Thoracic aorta (tissue), 2 donors: ENCODE results near the gene CDK6. TPM values are rescaled to one million over a fixed set of nuclear protein-coding genes. Genes with fewer than 3 reads are reported as not detected.

Experiments used
- ATAC-seq: fragments of 150-250 bp; one replicate; pipeline ENCODE4 v1.8.0; 2017; ENCODE audit warnings: low read depth; ENCODE audit not compliant: insufficient number of reproducible peaks, low FRiP score
- DNase-seq: peaks from one replicate; pipeline ENCODE4 v3.0.0-alpha.2; 2020; ENCODE audit warnings: low spot score
- H3K27ac ChIP-seq, 2 donors: fragments of 200-600 bp; sonication (generic); 1 replicate in 1 of 2; 2 replicates in 1 of 2; pipeline ENCODE4 v1.5.1; 2016; ENCODE audit warnings: mild to moderate bottlenecking in 2 of 2, moderate library complexity in 2 of 2
- H3K27me3 ChIP-seq: fragments of 200-600 bp; sonication (generic); replicated peaks from 2 replicates; pipeline ENCODE4 v1.6.0; 2016; ENCODE audit warnings: mild to moderate bottlenecking; ENCODE audit not compliant: insufficient read depth
- H3K36me3 ChIP-seq: fragments of 200-600 bp; sonication (generic); one replicate; pipeline ENCODE4 v1.5.1; 2016
- H3K4me1 ChIP-seq, 2 donors: fragments of 200-600 bp; sonication (generic); 1 replicate in 1 of 2; 2 replicates in 1 of 2; pipeline versions ENCODE4 v1.5.1 to v1.6.0; 2016; ENCODE audit warnings: low read depth in 2 of 2, mild to moderate bottlenecking in 1 of 2; ENCODE audit not compliant: control insufficient read depth in 1 of 2
- H3K4me3 ChIP-seq: fragments of 200-600 bp; sonication (generic); 2 replicates; pipeline ENCODE4 v1.5.1; 2016; ENCODE audit warnings: mild to moderate bottlenecking
- H3K9me3 ChIP-seq: fragments of 200-600 bp; sonication (generic); 2 replicates; pipeline ENCODE4 v1.5.1; 2016
- total RNA-seq, 2 donors: library from RNA; depleted of rRNA; stranded (reverse); fragments of >200 nt; gene quantifications; one replicate each; pipeline versions ENCODE4 v1.1.0 to v1.2.3, GENCODE V29; 2016
- TF ChIP-seq, protein P1 (sequence below): fragments of 200-600 bp; sonication (generic); IDR thresholded peaks from one replicate; pipeline ENCODE4 v1.5.1; 2019; ENCODE audit warnings: antibody characterized with exemption

Gene CDK6
- total RNA-seq, 2 donors from 2014 or later: 25.5 to 31.8 TPM

DNA sequence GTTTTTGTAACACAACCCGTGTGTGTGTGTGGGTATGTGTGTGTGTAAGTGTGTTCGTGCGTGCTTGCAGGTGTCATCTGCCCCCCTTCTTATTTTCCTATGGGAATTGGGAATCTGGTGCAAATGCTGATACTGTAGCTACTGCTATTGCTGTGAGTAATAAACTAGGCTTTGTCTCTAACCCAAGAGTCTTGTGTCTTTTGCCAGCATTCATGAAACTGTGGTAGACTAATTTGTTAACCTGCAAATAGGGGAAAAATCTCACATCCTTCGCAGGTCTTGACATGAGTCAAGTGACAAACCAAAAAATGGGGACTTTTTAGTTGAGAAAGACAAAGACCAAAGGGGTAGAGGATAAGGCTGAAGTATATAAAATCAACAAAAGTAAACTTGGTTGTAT, 188.3 kb downstream of the CDK6 start:
- no peaks in the 10 kb centered on the region for H3K36me3 ChIP-seq
- H3K27ac ChIP-seq: no peak overlapping the region
- no peak overlapping the region for H3K4me3 ChIP-seq
- DNase-seq (no peak), ATAC-seq (no peak)
- H3K4me1 ChIP-seq: peaks cover 8 to 11% of the 10 kb centered on the region in 2 donors
- H3K27me3 ChIP-seq: no peaks in the 10 kb centered on the region
- TF ChIP-seq, protein P1, sequence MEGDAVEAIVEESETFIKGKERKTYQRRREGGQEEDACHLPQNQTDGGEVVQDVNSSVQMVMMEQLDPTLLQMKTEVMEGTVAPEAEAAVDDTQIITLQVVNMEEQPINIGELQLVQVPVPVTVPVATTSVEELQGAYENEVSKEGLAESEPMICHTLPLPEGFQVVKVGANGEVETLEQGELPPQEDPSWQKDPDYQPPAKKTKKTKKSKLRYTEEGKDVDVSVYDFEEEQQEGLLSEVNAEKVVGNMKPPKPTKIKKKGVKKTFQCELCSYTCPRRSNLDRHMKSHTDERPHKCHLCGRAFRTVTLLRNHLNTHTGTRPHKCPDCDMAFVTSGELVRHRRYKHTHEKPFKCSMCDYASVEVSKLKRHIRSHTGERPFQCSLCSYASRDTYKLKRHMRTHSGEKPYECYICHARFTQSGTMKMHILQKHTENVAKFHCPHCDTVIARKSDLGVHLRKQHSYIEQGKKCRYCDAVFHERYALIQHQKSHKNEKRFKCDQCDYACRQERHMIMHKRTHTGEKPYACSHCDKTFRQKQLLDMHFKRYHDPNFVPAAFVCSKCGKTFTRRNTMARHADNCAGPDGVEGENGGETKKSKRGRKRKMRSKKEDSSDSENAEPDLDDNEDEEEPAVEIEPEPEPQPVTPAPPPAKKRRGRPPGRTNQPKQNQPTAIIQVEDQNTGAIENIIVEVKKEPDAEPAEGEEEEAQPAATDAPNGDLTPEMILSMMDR: no peak
- H3K9me3 ChIP-seq: no peaks in the 10 kb centered on the region

DNA sequence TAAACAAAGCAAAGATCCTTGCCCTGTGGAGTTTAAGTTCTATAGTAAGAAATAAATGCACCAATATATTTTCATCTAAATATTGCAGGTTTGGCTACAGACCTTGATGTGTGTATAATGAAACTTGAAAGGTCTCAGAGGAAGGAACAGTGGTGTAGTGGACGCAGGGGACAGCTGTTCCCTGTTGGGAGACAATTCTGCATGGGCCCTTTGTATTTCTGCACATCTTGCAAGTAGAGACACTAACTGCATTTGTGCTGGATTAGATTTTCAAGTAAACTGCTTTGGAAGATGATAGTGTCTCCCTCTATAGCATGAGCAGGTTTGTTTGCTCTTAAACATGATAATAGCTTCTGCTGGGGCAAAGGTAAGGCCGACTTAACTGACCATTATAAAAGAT, 188.7 kb downstream of the CDK6 start:
- H3K27ac ChIP-seq: no peak overlapping the region
- H3K36me3 ChIP-seq: no peaks in the 10 kb centered on the region
- DNase-seq (no peak), ATAC-seq (no peak)
- no peak overlapping the region for H3K4me3 ChIP-seq
- no peaks in the 10 kb centered on the region for H3K27me3 ChIP-seq
- TF ChIP-seq, protein P1: no peak
- H3K4me1 ChIP-seq: peaks cover 8 to 11% of the 10 kb centered on the region in 2 donors
- no peaks in the 10 kb centered on the region for H3K9me3 ChIP-seq

DNA sequence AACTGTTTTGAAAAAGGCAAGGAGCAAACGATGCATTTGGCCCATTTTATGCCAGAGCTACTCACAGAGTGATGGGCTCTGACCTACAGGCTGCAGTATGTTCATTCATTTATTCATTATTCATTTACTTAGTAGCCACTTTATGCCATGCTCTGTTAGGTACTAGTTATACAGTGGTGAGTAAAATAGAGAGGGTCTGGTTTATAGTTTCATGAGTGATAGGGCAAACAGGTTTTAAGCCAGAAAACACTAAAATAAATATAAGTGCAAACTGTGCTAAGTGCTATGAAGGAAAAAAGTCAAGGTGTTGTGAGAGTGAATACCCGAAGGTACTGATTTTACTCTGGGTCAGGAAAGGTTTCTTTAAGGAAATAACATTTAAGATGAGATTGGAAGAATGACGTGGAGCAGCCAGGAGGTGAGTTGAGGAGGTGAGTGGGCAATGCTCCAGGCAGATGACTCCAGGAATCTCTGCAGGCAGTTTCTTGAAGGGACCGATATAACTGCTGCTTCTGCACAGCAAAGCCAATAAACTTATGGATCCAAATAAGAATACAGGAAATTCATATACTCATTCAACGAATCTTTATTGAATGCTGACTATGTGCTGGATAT, 189.3 kb downstream of the CDK6 start:
- TF ChIP-seq, protein P1: no peak
- Histone ChIP-seq H3K4me3 (no peak overlapping the region), H3K27ac (no peak overlapping the region), H3K27me3 (no peaks in the 10 kb centered on the region), H3K36me3 (no peaks in the 10 kb centered on the region), H3K4me1 (peaks cover 8 to 11% of the 10 kb centered on the region in 2 donors), H3K9me3 (no peaks in the 10 kb centered on the region)
- DNase-seq (no peak), ATAC-seq (no peak)

DNA sequence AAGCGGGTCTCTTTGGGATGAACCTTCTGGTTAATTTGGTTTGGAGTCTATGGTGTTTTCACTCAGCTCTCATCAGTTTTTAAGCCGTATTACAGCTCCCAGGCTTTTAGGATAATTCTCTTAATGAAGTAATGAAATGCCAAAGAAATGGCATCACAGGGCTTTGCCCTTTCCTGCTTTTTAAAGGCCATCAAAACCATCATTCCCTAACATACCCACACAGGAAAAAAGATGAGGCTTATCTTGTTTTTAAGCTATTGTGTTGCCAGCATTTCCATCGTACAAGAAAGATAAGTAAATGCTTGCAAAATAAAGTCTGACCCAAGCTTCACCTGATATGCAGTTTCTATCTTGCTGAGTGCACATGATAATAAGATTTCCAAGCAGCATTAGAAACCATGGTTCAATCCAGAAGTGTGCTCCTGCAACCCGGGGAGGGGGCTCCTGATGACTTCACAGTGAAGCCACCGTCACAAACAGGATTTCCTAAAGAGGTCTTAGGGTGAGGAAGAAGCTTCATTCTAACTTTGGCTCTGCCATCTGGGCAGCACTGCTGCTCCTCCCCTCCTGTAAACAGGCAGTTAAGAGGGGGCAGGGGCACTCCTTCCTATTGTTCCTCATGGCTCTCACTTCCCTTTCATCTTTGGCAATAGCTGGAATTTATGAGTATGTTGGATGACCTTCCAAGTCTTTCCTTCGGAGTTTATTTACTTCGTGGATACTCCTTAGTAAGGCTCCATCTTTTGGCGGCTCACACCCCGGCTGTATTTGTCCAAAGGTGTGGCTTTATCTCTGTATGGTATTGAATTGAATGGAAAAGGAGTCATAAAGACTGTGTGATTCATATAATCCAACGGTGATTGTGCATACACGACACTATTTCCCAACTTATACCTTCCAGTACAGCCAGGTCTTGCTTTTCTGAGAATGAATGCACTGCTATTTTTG, 191.0 kb downstream of the CDK6 start:
- no peak for ATAC-seq
- TF ChIP-seq, protein P1: no peak
- H3K27ac ChIP-seq: no peak overlapping the region
- H3K4me1 ChIP-seq: peaks cover 8 to 11% of the 10 kb centered on the region in 2 donors
- H3K27me3 ChIP-seq: no peaks in the 10 kb centered on the region
- no peak for DNase-seq
- H3K4me3 ChIP-seq: no peak overlapping the region
- H3K36me3 ChIP-seq: no peaks in the 10 kb centered on the region
- no peaks in the 10 kb centered on the region for H3K9me3 ChIP-seq

DNA sequence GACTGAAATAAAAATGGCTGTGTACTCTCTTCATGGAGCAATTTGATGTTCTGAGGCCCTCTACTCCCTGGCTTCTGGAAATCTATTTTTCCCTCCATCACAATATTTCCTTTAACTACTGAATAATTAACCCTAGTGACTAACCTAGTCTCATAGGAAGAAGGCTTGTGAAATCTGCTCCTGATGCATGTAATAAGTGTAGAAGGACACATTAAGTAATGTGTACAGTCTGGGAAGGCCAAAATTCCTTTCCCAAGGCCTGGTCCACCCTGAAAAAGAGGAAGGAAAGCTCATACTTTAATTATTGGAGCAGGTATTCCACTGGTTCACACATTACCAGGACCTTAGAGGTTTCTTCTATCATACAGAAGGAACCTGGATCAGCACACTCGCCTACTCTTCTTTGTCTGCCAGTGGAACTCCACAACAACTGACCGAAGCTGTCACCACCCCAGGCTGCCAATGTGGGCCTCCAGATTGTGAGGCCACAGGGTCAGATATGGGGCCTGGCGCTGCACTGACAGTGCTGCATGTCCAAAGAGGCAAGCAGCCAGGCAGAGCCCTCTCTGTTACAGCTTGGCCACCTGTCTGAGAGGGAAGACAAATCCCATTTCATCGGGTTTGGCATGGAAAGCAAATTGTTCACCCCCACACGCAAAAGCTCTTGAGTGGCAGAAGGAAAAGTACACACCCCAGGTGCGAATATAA, 191.8 kb downstream of the CDK6 start:
- Histone ChIP-seq H3K4me1 (peaks cover 8 to 11% of the 10 kb centered on the region in 2 donors), H3K27me3 (no peaks in the 10 kb centered on the region), H3K4me3 (no peak overlapping the region), H3K27ac (no peak overlapping the region), H3K9me3 (no peaks in the 10 kb centered on the region), H3K36me3 (no peaks in the 10 kb centered on the region)
- no peak for ATAC-seq
- TF ChIP-seq, protein P1: no peak
- no peak for DNase-seq
